Measurements from ENCODE around the gene PNLIPRP3.
A peak's percentile ranks its signal among the peaks of the same experiment; 100 is the strongest.
"Not testable (repeated sequence)": the region's sequence is repeated elsewhere in the genome, so short reads cannot be mapped to it uniquely, and the experiment has no call there.

Gene PNLIPRP3

DNA sequence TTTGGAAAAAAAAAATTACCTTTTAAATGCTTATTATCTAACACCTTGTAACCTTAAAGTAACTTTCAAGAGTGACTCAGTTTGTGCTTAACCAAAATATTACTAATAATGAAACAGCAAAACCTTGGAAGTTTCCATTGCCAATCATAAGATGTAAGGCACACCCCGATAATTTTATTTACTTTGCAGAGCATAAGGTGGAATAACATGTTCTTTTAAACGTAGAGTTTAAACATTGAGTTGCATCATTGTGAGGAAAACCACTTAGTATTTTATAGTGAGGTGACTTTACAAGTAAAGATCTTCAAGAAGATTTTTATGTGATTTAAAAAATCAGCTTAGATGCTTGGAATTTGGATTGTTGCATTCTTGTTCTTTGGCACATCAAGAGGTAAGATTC is at the start of gene PNLIPRP3:
Gene PNLIPRP3 (plus strand): TSS at position 177 of the 400 bp plus-strand sequence. CDS start 166 bp downstream, at position 343.
- no peak for DNase-seq

- no peak for DNase-seq
Observed at GRCh38 chr10:116382290-116382689, 45.4 kb upstream of the PNLIPRP3 start.

GRCh38 chr10:116385311-116385710 is 42.3 kb upstream of the PNLIPRP3 start:
- DNase-seq: no peak

GRCh38 chr10:116385994-116386809 is 41.4 kb upstream of the PNLIPRP3 start:
- no peak for DNase-seq

- DNase-seq: not testable (repeated sequence)
Observed at GRCh38 chr10:116393246-116393831, 34.3 kb upstream of the PNLIPRP3 start.

- DNase-seq: no peak
Observed at GRCh38 chr10:116395223-116395985, 32.2 kb upstream of the PNLIPRP3 start.

- no peak for DNase-seq
Observed at GRCh38 chr10:116398224-116398623, 29.4 kb upstream of the PNLIPRP3 start.

GRCh38 chr10:116402858-116403257 is 24.8 kb upstream of the PNLIPRP3 start:
- no peak for DNase-seq

DNA sequence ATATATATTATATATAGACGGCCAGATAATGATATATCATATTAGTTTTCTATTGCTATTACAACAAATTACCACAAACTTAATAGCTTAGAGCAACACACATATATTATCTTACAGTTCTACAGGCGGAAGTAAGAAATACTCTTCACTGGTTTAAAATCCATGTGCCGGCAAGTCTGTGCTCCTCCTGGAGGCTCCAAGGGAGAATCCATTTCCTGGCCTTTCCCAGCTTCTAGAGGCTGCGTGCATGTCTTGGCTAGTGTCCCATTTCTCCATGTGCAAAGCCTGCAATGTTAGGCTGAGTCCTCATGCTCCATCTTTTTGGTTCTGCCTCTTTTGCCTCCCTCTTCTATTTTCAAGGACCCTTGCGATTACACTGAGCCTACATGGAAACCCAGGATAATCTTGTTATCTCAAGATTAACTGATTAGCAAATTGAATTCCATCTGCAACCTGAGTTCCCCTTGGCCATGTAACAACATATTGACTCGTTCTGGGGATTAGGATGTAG is 23.9 kb upstream of the PNLIPRP3 start:
- no peak for DNase-seq

- no peak for DNase-seq
Observed at GRCh38 chr10:116408719-116409118, 18.9 kb upstream of the PNLIPRP3 start.

DNA sequence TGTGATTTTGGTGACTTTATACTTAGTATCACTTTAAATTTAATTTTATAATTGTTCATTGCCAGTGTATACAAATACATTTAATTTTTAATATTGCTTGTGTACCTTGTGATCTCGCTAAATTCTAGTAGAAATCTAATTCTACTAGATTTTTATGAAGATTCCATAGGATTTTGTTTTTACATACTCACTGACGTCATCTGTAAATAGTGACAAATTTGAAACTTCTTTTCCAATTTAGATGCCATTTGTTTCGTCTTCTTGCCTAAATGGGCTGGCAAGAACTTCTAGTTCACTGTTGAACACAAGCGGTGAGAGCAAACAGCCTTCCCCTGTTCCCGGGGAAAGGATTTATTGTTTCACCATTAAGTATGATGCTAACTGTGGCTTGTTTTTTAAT is 17.3 kb upstream of the PNLIPRP3 start:
- no peak for DNase-seq

- no peak for DNase-seq
Observed at GRCh38 chr10:116417821-116418220, 9.8 kb upstream of the PNLIPRP3 start.

DNA sequence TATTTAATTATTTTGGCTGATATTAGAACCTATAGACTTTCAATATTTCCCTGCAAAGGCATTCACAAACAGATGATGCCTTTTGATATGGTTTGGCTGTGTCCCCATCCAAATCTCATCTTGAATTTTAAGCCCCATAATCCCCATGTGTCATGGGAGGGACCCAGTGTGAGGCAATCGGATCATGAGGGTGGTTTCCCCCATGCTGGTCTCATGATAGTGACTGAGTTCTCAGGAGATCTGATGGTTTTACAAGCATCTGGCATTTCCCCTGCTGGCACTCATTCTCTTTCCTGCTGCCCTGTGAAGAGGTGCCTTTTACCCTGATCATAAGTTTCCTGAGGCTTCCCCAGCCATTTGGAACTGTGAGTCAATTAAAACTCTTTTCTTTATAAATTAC is 9.3 kb upstream of the PNLIPRP3 start:
- DNase-seq: no peak

DNA sequence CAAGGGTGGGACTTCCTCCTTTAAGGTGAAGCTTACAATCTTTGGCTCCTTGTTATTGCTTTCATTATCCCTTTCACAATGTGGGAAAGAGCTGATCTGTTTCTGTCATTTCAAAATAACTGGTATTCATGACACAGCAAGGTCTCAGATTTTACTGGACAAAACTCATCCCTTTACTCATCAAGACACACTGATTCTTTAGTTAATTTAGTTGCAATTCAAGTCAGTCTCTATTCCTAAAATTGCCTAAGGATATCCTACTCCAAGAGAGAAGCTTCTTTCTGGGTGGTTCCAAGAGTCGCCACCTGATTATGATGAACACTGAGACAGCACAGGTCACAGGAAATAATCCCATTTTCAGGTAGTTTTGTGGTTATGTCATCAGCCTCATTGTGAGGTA is 5.8 kb upstream of the PNLIPRP3 start:
- DNase-seq: no peak

DNA sequence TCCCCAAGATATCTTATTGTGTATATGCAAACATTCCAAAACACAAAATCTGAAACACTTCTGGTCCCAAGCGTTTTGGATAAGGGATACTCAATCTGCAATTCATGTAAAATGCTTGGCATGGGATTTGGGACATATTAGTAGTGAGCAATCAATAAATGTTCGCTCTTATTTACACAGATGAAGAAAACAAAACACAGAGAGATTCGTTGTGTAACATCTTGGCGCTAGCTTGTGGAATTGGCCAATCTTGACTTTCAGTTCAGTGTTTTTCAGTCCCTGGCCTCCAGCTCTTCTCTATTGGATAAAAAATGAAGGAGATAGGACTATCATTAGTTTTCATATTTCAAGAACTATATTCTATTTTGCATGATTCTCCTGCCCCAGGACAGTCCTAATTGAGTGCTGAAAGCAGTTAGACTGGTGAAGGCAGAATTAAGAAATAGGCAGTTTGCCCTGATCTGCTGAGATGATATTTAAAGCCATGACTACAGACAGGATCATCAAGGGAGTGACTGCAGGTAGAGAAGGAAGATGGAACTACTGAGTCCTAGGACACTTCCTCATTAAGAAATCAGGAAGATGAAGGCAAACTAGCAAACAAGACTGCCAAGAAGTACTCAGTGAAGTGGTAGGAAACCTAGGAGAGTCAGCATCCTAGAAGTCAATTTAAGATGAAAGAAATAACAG is 1.8 kb downstream of the PNLIPRP3 start:
- DNase-seq: no peak

GRCh38 chr10:116430288-116430687 is 2.6 kb downstream of the PNLIPRP3 start:
- no peak for DNase-seq

DNA sequence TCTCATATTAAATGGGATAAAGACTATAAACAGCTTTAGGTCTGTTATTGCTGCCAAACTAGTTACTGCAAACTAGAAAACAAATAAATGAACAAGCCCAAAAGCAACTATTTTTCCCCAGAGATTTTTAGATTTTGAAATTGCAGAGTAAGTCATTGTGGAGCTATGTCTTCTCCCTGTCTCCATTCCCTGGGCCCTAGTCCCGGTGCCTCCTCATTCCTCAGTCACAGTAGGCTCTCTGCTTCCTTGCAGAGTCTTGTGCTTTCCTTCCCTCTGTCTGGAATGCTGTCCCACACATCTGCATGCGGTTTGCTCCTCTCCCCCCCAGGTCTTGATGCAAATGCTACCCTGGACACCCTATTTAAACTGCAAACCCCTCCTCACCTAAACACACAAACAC is 4.0 kb downstream of the PNLIPRP3 start:
- no peak for DNase-seq

DNA sequence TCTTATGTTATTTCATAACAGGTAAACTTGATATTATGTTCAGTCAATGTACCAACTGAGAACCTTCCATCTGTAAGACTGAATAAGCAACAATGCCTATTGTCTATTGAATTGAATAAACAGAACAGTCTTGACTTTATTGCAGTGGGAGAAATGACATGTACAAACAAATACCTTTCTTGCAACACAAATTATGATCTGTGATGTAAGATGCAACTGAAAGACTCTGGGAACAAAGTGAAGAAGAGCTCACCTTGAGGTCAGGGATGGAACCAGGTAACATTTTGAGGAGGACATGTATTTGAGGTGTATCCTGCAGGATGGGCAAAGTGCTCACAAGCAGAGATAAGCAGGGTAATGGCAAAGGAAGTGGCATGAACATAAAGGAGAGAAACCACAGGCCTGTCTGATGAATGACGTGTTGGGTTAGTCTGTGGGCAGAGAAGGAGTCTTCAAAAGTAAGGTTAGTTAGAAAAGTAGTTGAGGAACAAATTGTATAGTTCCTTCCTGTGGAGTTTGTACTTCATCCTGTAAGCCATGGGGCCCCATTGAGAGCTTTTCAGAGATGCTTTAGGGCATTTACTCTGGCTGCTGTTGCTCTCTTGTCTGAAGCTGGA is 9.5 kb downstream of the PNLIPRP3 start:
- DNase-seq: no peak

GRCh38 chr10:116440330-116441030 is 12.8 kb downstream of the PNLIPRP3 start:
- no peak for DNase-seq

- peak in 3 of 56 donors; percentile 0 to 13 (median 1) for DNase-seq
Observed at GRCh38 chr10:116444527-116445142, 17.0 kb downstream of the PNLIPRP3 start.
